GM18511 (cell line): Measurements from ENCODE around the gene DUT.

Experiments used
- ATAC-seq: cut with Tn5 transposase; IDR thresholded peaks from one replicate; pipeline ENCODE4 v1.9.1; 2021; ENCODE audit warnings: mild to moderate bottlenecking, moderate library complexity; ENCODE audit not compliant: unreplicated experiment

DUT gene

GRCh38 chr15:48367483-48367882 is 36.3 kb downstream of the DUT start:
- ATAC-seq = no peak

DNA sequence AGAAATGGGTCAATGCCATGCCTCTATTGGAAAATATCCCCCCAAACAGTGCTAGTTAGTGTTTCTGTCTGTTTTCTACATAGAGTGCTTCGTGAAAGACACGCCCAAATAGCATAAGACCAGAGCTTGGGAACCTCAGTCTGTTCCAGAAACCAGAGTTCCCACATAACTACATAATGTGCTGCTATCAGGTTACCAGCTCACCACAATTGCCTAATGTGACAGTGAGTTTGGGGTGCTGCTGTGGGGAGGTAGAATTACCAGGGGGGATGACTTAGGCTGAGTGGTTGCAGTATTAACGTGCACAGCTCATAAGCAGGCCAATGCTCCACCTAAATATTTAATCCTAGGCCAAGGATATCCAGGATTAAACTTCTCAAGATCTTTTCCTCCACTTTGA is 39.2 kb downstream of the DUT start:
- no peak for ATAC-seq

DNA sequence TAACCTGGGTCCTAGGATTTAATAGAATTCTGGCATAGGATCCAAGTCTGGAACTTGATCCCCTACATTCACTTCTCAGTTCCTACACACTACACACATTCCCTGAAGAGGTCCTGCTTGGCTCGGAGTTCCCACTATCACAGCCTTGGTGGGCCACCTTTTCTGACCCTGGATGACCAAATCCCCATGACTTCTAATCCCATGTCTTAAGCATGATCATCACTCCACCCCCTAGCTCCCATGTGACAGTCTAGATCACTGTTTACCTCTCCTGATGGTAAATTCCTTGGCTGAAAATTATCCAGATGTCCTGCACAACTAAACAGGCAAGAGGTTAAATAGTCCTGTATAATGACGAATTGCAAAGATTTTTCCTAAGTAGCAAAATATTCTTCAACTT is 40.3 kb downstream of the DUT start:
- ATAC-seq = no peak

GRCh38 chr15:48371961-48372360 is 40.7 kb downstream of the DUT start:
- no peak for ATAC-seq

DNA sequence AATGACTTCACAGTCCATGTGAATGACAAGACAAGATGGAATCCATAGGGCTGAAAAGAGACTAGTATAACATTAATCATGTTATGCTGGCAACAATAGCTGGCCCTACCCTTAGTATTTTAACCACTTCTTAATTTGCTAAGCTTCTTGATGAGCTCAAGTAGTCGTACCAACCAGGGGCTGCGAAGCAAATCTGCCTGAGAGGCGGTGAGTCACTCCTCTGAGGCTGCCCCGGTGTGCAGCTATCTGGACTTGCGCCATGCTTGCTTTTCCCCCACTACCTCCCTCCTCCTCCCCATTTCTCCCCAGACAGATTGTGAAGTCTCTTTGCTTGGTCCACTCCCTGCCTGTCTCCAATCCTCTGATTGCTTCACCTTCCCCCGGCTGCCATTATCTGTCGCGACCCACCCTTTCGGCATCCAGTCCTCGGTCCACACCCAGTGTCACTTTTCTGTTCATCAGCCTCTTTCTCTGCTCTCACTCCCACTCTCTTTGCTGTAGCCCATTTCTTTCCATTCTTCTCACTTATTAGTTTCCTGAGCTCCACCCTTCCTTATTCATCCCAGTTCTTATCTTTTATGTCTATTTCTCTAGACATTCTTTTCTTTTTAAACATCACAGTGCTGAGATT is 42.7 kb downstream of the DUT start:
- no peak for ATAC-seq

- ATAC-seq = no peak
These were observed 43.2 kb downstream of the DUT start for GRCh38 chr15:48374472-48374871.

DNA sequence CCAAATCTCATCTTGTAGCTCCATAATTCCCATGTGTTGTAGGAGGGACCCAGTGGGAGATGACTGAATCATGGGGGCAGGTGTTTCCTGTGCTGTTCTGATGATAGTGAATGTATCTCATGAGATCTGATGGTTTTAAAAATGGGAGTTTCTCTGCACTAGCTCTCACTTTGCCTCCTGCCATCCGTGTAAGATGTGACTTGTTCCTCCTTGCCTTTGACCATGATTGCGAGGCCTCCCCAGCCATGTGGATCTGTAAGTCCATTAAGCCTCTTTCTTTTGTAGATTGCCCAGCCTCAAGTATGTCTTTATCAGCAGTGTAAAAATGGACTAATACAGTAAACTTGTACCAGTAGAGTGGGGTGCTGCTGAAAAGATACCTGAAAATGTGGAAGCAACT is 44.5 kb downstream of the DUT start:
- no peak for ATAC-seq

DNA sequence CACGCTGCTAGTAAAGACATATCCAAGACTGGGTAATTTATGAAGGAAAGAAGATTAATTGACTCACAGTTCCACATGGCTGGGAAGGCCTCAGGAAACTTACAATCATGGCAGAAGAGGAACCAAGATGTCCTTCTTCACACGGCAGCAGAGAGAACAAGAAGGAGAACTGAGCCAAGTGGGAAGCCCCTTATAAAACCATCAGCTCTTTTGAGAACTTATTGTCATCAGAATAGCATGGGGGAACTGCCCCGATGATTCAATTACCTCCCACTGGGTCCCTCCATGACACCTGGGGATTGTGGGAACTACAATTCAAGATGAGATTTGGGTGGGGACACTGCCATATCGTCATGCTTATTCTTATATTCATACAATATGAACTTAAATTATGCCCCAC is 49.0 kb downstream of the DUT start:
- no peak for ATAC-seq

DNA sequence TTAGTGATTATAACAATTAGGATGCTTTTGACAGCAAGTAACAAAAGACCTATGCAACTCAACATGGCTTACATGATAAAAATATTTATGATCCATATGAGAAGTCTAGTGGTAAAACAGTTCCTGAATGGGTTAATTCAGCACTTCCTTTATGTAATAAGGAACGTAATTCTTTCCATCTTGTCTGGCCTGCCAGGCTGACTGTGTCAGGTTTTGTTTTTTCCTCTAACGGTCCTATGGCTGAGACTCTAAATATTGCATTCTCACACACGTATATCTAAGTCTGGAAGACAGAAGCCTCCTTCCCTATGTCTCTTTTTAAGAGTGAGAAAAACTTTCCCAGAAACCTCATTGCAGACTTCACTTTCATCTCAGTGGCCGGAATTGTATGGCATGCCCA is 50.6 kb downstream of the DUT start:
- no peak for ATAC-seq

DNA sequence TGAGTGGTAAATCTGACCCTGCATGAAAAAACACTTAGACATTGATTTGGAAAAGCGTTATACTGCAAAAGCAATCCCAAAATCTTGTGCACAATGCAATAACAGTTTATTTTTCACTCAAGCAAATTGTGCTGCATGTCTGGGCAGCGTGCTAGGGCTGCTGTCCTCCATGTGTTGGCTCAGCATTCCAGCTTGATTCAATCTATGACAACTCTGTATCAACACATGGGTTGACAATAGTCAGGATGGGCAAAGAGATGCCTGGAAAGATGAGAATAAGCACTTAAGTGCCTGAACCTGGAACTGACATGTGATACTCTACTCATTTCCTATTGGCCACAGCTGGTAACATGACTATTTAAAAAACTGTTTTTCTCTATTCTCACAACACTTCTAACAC is 51.8 kb downstream of the DUT start:
- ATAC-seq = no peak

GRCh38 chr15:48384616-48385015 is 53.4 kb downstream of the DUT start:
- no peak for ATAC-seq

- ATAC-seq = no peak
These were observed 54.0 kb downstream of the DUT start for GRCh38 chr15:48385031-48385830.

- ATAC-seq = no peak
These were observed 57.0 kb downstream of the DUT start for GRCh38 chr15:48388016-48388851.

DNA sequence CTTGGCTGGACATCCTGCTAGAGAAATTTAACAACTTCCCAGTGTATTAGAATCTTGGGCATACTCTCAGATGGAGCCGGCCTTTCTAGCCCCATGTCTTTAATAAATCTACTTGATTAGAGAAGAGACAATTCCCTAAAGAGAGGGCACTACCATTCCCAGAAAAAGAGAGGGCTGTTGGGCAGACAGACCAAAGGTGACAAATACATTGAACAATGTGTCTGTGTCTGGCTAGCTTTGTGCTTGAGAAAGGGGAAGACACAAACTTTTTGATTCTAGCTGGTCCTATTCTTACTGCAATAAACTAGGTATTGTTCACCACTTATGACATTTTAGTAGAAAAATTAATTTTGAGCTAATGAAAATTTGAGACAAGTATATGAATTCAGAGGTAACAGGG is 57.7 kb downstream of the DUT start:
- no peak for ATAC-seq

DNA sequence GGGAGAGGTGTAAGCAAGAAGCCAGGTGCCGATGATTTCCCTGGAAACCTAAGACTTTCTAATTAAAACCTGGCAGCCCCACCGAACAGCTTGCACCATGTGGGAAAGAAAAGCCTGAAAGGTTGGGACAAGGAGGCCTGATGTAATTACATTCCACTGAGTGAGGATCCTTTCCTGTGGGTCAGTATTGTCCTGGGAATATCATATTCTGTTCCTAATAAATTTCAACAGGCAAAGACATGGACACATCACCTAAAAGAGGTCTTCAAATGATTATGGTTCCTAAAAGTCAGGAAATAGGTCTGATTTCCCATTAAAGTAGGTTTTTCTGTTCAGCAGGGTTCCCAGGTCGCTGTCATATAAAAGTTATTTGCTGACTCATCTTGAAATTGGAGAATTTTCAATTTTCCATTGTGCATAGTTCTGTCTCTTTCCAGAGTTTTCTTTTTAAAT is 58.5 kb downstream of the DUT start:
- no peak for ATAC-seq

- no peak for ATAC-seq
These were observed 60.7 kb downstream of the DUT start for GRCh38 chr15:48391950-48392349.

DNA sequence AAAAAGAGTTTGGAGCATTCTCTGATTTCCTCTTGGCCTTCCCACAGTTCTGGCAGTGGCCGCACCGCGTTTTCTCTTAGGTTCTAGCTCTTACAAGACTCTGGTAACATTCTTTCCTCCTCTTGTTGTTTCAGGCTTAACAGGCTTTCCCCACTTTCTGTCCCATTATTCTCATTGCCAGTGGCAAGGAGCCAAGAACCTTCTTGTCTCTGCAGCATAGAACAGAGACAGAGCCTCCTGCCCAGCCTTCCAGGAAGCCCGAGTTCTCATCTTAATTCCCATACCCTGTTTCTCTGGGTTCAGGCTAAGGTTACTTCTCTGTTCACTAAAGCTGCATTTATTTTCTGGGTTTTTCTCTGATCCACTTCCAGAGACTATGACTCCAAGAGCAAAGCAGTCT is 61.1 kb downstream of the DUT start:
- no peak for ATAC-seq
